D721Med (cell line): ENCODE data around the gene ADAM23.
A peak's percentile ranks its signal among the peaks of the same experiment; 100 is the strongest.

Source experiments
- DNase-seq: peaks from one replicate; pipeline ENCODE4 v3.0.0; 2011; ENCODE audit warnings: low spot score; ENCODE audit not compliant: insufficient read length
- FAIRE-seq: peaks from 2 replicates; lab custom pipeline; 2011; peaks lifted over from hg19 to GRCh38; lab: Jason Lieb, UNC
- CTCF ChIP-seq: IDR thresholded peaks from 2 replicates; pipeline ENCODE4 v1.5.1; 2012; ENCODE audit warnings: mild to moderate bottlenecking, control low read depth; ENCODE audit not compliant: insufficient read depth; ENCODE audit errors: missing control alignments

The ADAM23 gene

GRCh38 chr2:206431439-206431838 is 11.9 kb upstream of the ADAM23 start:
- DNase-seq (no peak), FAIRE-seq (no peak)
- TF ChIP-seq CTCF: no peak

GRCh38 chr2:206432193-206433082 is 10.9 kb upstream of the ADAM23 start:
- no peak for DNase-seq
- no peak for TF ChIP-seq CTCF
- FAIRE-seq: no peak

GRCh38 chr2:206433190-206433589 is 10.1 kb upstream of the ADAM23 start:
- FAIRE-seq: peak; percentile 75
- DNase-seq: no peak
- TF ChIP-seq CTCF: no peak

GRCh38 chr2:206433686-206434085 is 9.6 kb upstream of the ADAM23 start:
- DNase-seq: no peak
- FAIRE-seq: no peak
- TF ChIP-seq CTCF: no peak

- no peak for DNase-seq
- no peak for FAIRE-seq
- no peak for TF ChIP-seq CTCF
Measured at GRCh38 chr2:206435742-206436141, 7.6 kb upstream of the ADAM23 start.

GRCh38 chr2:206438196-206438724 is 5.1 kb upstream of the ADAM23 start:
- FAIRE-seq (no peak), DNase-seq (no peak)
- TF ChIP-seq CTCF: no peak

GRCh38 chr2:206442474-206442832 is 879 bp upstream of the ADAM23 start:
- FAIRE-seq (no peak), DNase-seq (no peak)
- no peak for TF ChIP-seq CTCF
